Spleen (tissue), 7 donors: ENCODE measurements around the gene FLT3LG.

Experiments used
- POLR2A ChIP-seq, 3 donors: fragments of 450-650 bp; IDR thresholded peaks; one replicate each; pipeline ENCODE4 v1.5.1; 2017; ENCODE audit warnings: antibody characterized with exemption in 3 of 3, mild to moderate bottlenecking in 1 of 3
- TF ChIP-seq, protein P1 (sequence below), 11 experiments: fragments of 200-600 bp in 7 of 11; fragments of 450-650 bp in 4 of 11; sonication (generic) in 4 of 11; IDR thresholded peaks in 8 of 11; conservative IDR thresholded peaks in 3 of 11; 1 replicate in 7 of 11; 2 replicates in 4 of 11; pipeline versions ENCODE4 v1.4.0 to v1.8.0; 2016 to 2021; ENCODE audit warnings: antibody characterized with exemption in 11 of 11, inconsistent platforms in 4 of 11, mild to moderate bottlenecking in 1 of 11
- donor health status: DM: no; HTN: no; CAD: no; lungs with moderate emphysema.
- donor health status: DM: no; HTN: no; CAD: no.
- donor health status: DM: no; HTN: no; CAD: no.

- TF ChIP-seq, protein P1, sequence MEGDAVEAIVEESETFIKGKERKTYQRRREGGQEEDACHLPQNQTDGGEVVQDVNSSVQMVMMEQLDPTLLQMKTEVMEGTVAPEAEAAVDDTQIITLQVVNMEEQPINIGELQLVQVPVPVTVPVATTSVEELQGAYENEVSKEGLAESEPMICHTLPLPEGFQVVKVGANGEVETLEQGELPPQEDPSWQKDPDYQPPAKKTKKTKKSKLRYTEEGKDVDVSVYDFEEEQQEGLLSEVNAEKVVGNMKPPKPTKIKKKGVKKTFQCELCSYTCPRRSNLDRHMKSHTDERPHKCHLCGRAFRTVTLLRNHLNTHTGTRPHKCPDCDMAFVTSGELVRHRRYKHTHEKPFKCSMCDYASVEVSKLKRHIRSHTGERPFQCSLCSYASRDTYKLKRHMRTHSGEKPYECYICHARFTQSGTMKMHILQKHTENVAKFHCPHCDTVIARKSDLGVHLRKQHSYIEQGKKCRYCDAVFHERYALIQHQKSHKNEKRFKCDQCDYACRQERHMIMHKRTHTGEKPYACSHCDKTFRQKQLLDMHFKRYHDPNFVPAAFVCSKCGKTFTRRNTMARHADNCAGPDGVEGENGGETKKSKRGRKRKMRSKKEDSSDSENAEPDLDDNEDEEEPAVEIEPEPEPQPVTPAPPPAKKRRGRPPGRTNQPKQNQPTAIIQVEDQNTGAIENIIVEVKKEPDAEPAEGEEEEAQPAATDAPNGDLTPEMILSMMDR (IDR thresholded peaks at IDR 0.05 in 8 of 11, conservative IDR thresholded peaks at IDR 0.05 in 3 of 11): no peak
- no peak for TF ChIP-seq POLR2A (IDR thresholded peaks at IDR 0.05)
Observed at GRCh38 chr19:49468199-49468598, 5.8 kb upstream of the FLT3LG start.
